Fibroblast of upper back skin (primary cell): Measurements from ENCODE around the gene CA9.

Experiments
- DNase-seq: peaks from one replicate; pipeline ENCODE4 v3.0.0-alpha.2; 2013

The CA9 gene

DNA sequence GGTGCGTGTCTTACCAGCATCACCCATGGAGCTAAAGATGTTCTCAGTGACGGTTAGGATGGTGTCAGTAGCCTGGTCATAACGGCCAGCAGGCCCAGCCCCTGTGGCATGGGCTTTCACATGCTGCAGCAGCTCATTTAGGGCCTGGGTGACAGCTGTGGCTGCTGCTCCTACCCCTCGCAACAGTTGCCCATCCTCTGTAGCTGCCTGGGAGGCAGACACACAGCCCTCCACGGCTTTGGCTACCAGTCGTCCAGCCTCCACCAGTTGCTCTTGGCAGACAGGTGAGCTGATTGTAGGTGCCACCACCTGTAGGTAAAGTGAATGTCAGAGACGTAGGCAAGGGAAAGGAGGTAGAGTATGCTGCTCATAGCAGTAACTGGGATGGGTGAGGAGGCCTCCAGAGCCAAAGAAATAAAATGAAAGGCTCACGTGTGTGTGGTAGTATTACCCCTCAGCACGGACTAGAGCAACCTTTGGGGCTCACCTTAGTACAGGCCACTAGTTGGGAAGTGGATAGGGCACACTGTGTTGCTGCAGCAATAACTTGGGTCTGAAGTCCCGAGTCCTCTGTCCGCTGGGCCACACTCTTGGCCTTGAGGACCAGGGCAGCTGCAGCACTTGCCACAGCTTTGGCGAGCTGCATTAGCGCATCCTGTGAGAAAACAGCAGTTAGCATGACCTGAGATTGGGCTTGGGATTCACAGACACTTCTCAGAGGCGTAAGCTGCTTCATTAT lies 43.6 kb downstream of the CA9 start:
- no peak for DNase-seq

GRCh38 chr9:35718721-35719511 lies 45.2 kb downstream of the CA9 start:
- no peak for DNase-seq

GRCh38 chr9:35719546-35719945 lies 45.8 kb downstream of the CA9 start:
- DNase-seq, result no peak

DNA sequence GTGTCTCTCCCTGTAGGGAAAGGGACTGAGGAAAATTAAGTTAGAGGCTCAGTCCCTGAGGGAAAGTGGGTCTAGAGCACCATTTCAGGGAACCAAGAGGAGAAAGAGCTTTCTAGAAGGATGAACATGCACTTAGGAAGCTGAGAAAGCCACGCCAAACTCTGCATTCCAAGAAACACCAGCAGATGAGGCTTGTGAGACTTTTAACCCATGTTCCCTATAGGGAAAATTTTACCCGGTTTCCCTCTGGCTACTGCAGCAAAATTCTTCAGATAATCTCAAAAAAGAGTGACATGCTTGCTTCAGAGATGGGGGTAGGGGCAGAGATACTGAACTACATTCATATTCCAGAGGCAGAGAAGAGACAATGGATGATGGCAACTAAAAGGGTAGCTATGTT lies 49.7 kb downstream of the CA9 start:
- no peak for DNase-seq

- DNase-seq, result no peak
These were observed 50.2 kb downstream of the CA9 start for GRCh38 chr9:35723908-35724307.

GRCh38 chr9:35725362-35725761 lies 51.6 kb downstream of the CA9 start:
- DNase-seq, result no peak

- DNase-seq, result peak; percentile 39
These were observed 53.2 kb downstream of the CA9 start for GRCh38 chr9:35726931-35727330.

DNA sequence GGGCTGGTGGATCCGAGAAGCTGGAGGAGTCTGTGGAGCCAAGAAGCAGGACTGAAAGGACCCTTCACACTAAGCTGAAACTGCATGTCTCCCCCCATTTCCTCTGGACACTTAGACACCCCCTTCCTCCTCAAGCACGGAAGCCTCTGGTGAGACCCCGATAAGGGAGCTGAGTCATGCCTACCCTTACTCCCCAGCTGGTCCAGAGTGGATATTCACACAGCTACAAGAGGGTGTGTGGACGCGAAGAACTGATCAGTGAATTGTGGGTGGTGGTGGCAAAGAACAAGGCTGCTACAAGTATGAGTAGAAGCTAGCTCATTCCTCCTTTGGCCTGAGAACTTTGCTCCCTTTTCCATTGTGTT lies 53.9 kb downstream of the CA9 start:
- DNase-seq, result no peak

- DNase-seq, result peak; percentile 97
These were observed 54.6 kb downstream of the CA9 start for GRCh38 chr9:35728041-35728971.

- no peak for DNase-seq
These were observed 55.4 kb downstream of the CA9 start for GRCh38 chr9:35729101-35729500.

- DNase-seq, result peak; percentile 93
These were observed 56.2 kb downstream of the CA9 start for GRCh38 chr9:35729700-35730485.

DNA sequence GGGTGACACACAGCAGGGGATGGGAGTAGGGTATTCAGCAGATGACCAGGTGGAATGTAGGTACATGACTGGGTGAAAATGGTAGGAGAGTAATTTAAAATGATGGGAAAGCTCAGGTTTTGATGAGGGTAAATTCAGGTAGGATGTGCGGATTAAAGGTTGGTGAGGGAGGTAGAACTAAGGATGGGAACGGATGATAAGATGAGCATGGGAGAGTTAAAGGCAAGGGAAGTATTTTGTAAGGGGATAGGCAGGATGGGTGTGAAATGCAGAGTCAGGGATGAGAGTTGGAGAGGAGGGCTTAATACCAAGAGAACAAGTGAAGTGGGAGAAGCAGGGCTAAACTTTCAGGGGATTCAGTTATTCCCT lies 56.7 kb downstream of the CA9 start:
- no peak for DNase-seq
